WTC11 (cell line): ENCODE results near the gene OR6A2. TPM values are rescaled to one million over a fixed set of nuclear protein-coding genes. Genes with fewer than 3 reads are reported as not detected.

Experiments
- ATAC-seq: fragments of 200-7000 bp; cut with Tn5 transposase; 2 replicates; pipeline ENCODE4 v1.10.0; 2021; ENCODE audit warnings: mild to moderate bottlenecking, moderate library complexity
- CTCF ChIA-PET: fragments of 300-600 bp; sonication (Branson Sonifier 250); formaldehyde crosslinking; loops from one replicate; lab custom pipeline; 2021; ENCODE audit warnings: antibody characterized with exemption; lab: Charles Lee
- POLR2A ChIA-PET: fragments of 350-600 bp; sonication (Branson Sonifier 250); formaldehyde crosslinking; loops from one replicate; lab custom pipeline; 2021; ENCODE audit warnings: antibody characterized with exemption; lab: Charles Lee
- DNase-seq: peaks from one replicate; pipeline ENCODE4 v3.0.0; 2021; ENCODE audit warnings: low spot score
- H3K27ac Mint-ChIP-seq: 2 replicates; pipeline ENCODE4 v1.8.0; 2021; ENCODE audit warnings: mixed read lengths
- H3K27me3 Mint-ChIP-seq: 2 replicates; pipeline ENCODE4 v1.8.0; 2021; ENCODE audit warnings: low read depth, mild to moderate bottlenecking, moderate library complexity, mixed read lengths
- H3K36me3 Mint-ChIP-seq: 2 replicates; pipeline ENCODE4 v1.8.0; 2021; ENCODE audit warnings: mixed read lengths
- H3K4me1 Mint-ChIP-seq: 2 replicates; pipeline ENCODE4 v1.8.0; 2022; ENCODE audit warnings: mixed read lengths
- H3K4me3 Mint-ChIP-seq: 2 replicates; pipeline ENCODE4 v1.8.0; 2021; ENCODE audit warnings: mild to moderate bottlenecking, moderate library complexity, mixed read lengths
- H3K9me3 Mint-ChIP-seq: 2 replicates; pipeline ENCODE4 v1.8.0; 2021; ENCODE audit warnings: mixed read lengths
- CBFB ChIP-seq: sonication (generic); formaldehyde crosslinking; IDR thresholded peaks from 2 replicates; pipeline ENCODE4 v1.8.1; 2022; ENCODE audit warnings: mild to moderate bottlenecking, low read depth, missing genetic modification reagents
- CDX4 ChIP-seq: fragments of 250-450 bp; sonication (Bioruptor Pico); IDR thresholded peaks from 2 replicates; pipeline ENCODE4 v1.9.0; 2021; ENCODE audit warnings: moderate library complexity, mild to moderate bottlenecking, inconsistent platforms, borderline replicate concordance
- CREB1 ChIP-seq: sonication (generic); formaldehyde crosslinking; IDR thresholded peaks from 2 replicates; pipeline ENCODE4 v1.8.0; 2023; ENCODE audit warnings: mild to moderate bottlenecking, missing genetic modification reagents
- CREM ChIP-seq: sonication (generic); formaldehyde crosslinking; IDR thresholded peaks from 2 replicates; pipeline ENCODE4 v1.8.1; 2022; ENCODE audit warnings: mild to moderate bottlenecking, missing genetic modification reagents, moderate library complexity
- FOXK1 ChIP-seq: sonication (generic); formaldehyde crosslinking; IDR thresholded peaks from 2 replicates; pipeline ENCODE4 v1.8.0; 2022; ENCODE audit warnings: mild to moderate bottlenecking, moderate library complexity, missing genetic modification reagents
- GABPB1 ChIP-seq: sonication (generic); formaldehyde crosslinking; IDR thresholded peaks from 2 replicates; pipeline ENCODE4 v1.8.1; 2023; ENCODE audit warnings: mild to moderate bottlenecking, missing genetic modification reagents
- GRHL2 ChIP-seq: fragments of 250-450 bp; sonication (Bioruptor Pico); IDR thresholded peaks from 2 replicates; pipeline ENCODE4 v1.8.0; 2022; ENCODE audit warnings: mild to moderate bottlenecking, moderate library complexity; ENCODE audit not compliant: insufficient replicate concordance, severe bottlenecking
- JAZF1 ChIP-seq: fragments of 250-450 bp; sonication (Bioruptor Pico); IDR thresholded peaks from 2 replicates; pipeline ENCODE4 v1.9.0; 2021; ENCODE audit warnings: moderate library complexity, mild to moderate bottlenecking, inconsistent platforms
- NR1H2 ChIP-seq: sonication (generic); formaldehyde crosslinking; IDR thresholded peaks from 2 replicates; pipeline ENCODE4 v1.9.0; 2021; ENCODE audit warnings: mild to moderate bottlenecking, moderate library complexity, missing genetic modification reagents
- NR2C2 ChIP-seq: sonication (generic); formaldehyde crosslinking; IDR thresholded peaks from 2 replicates; pipeline ENCODE4 v1.8.0; 2022; ENCODE audit warnings: mild to moderate bottlenecking, missing genetic modification reagents
- RORB ChIP-seq: fragments of 250-450 bp; sonication (Bioruptor Pico); IDR thresholded peaks from 2 replicates; pipeline ENCODE4 v1.9.0; 2021; ENCODE audit warnings: mild to moderate bottlenecking
- SP1 ChIP-seq: sonication (generic); formaldehyde crosslinking; conservative IDR thresholded peaks from 2 replicates; pipeline ENCODE4 v1.8.1; 2022; ENCODE audit warnings: missing genetic modification reagents
- TEAD1 ChIP-seq: sonication (generic); formaldehyde crosslinking; IDR thresholded peaks from 2 replicates; pipeline ENCODE4 v1.8.0; 2022; ENCODE audit warnings: mild to moderate bottlenecking, missing genetic modification reagents
- ZNF121 ChIP-seq: sonication (generic); formaldehyde crosslinking; IDR thresholded peaks from 2 replicates; pipeline ENCODE4 v1.8.0; 2023; ENCODE audit warnings: missing genetic modification reagents
- ZNF232 ChIP-seq: sonication (generic); formaldehyde crosslinking; IDR thresholded peaks from 2 replicates; pipeline ENCODE4 v1.8.0; 2022; ENCODE audit warnings: mild to moderate bottlenecking, missing genetic modification reagents
- ZNF281 ChIP-seq: sonication (generic); formaldehyde crosslinking; IDR thresholded peaks from 2 replicates; pipeline ENCODE4 v1.8.0; 2023; ENCODE audit warnings: mild to moderate bottlenecking, missing genetic modification reagents
- ZNF317 ChIP-seq: sonication (generic); formaldehyde crosslinking; IDR thresholded peaks from 2 replicates; pipeline ENCODE4 v1.8.1; 2023; ENCODE audit warnings: low read depth, mild to moderate bottlenecking, moderate library complexity, missing genetic modification reagents, borderline replicate concordance
- ZNF425 ChIP-seq: fragments of 250-450 bp; sonication (Bioruptor Pico); conservative IDR thresholded peaks from 2 replicates; pipeline ENCODE4 v1.9.0; 2021; ENCODE audit warnings: mild to moderate bottlenecking
- total RNA-seq: library from RNA; stranded (reverse); gene quantifications from 3 replicates; pipeline ENCODE4 v1.2.3, GENCODE V29; 2021
- TF ChIP-seq, protein P1 (sequence below): fragments of 250-450 bp; sonication (Bioruptor Pico); IDR thresholded peaks from 2 replicates; pipeline ENCODE4 v1.9.0; 2021; ENCODE audit warnings: mild to moderate bottlenecking
- TF ChIP-seq, protein P2 (sequence below): fragments of 250-450 bp; sonication (Bioruptor Pico); IDR thresholded peaks from 2 replicates; pipeline ENCODE4 v1.9.0; 2021; ENCODE audit warnings: mild to moderate bottlenecking, borderline replicate concordance
- TF ChIP-seq, protein P3 (sequence below): sonication (generic); formaldehyde crosslinking; IDR thresholded peaks from 2 replicates; pipeline ENCODE4 v1.8.0; 2022; ENCODE audit warnings: mild to moderate bottlenecking, missing genetic modification reagents
- TF ChIP-seq, protein P4 (sequence below): sonication (generic); formaldehyde crosslinking; IDR thresholded peaks from 2 replicates; pipeline ENCODE4 v1.8.1; 2022; ENCODE audit warnings: low read depth, missing genetic modification reagents, borderline replicate concordance

Gene OR6A2
- total RNA-seq, 1 experiment from 2014 or later, result 0.07 TPM

GRCh38 chr11:6745465-6746015 is 53.9 kb downstream of the OR6A2 start:
- H3K9me3 Mint-ChIP-seq, result no peaks in the 10 kb centered on the region
- no peak overlapping the region for H3K27ac Mint-ChIP-seq
- H3K4me1 Mint-ChIP-seq, result no peaks in the 10 kb centered on the region
- H3K36me3 Mint-ChIP-seq, result no peaks in the 10 kb centered on the region
- ChIA-PET CTCF (interaction anchor here (0.6 to 4.1 kb wide), 5 partner anchors 8 to 949 kb away, joined by 3 to 55 read pairs (median 5); no protein-coding TSS in a partner anchor), POLR2A (no interaction called here)
- no peak overlapping the region for H3K4me3 Mint-ChIP-seq
- TF ChIP-seq JAZF1 (no peak), RORB (CRISPR knock-in tag) (no peak), NR1H2 (no peak), ZNF317 (CRISPR knock-in tag) (no peak), TEAD1 (CRISPR knock-in tag) (no peak), FOXK1 (CRISPR knock-in tag) (no peak), ZNF232 (no peak), CDX4 (CRISPR knock-in tag) (no peak), ZNF121 (CRISPR knock-in tag) (no peak), SP1 (CRISPR knock-in tag) (no peak)
- TF ChIP-seq, protein P1, sequence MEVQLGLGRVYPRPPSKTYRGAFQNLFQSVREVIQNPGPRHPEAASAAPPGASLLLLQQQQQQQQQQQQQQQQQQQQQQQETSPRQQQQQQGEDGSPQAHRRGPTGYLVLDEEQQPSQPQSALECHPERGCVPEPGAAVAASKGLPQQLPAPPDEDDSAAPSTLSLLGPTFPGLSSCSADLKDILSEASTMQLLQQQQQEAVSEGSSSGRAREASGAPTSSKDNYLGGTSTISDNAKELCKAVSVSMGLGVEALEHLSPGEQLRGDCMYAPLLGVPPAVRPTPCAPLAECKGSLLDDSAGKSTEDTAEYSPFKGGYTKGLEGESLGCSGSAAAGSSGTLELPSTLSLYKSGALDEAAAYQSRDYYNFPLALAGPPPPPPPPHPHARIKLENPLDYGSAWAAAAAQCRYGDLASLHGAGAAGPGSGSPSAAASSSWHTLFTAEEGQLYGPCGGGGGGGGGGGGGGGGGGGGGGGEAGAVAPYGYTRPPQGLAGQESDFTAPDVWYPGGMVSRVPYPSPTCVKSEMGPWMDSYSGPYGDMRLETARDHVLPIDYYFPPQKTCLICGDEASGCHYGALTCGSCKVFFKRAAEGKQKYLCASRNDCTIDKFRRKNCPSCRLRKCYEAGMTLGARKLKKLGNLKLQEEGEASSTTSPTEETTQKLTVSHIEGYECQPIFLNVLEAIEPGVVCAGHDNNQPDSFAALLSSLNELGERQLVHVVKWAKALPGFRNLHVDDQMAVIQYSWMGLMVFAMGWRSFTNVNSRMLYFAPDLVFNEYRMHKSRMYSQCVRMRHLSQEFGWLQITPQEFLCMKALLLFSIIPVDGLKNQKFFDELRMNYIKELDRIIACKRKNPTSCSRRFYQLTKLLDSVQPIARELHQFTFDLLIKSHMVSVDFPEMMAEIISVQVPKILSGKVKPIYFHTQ (CRISPR knock-in tag), result no peak
- TF ChIP-seq, protein P2, sequence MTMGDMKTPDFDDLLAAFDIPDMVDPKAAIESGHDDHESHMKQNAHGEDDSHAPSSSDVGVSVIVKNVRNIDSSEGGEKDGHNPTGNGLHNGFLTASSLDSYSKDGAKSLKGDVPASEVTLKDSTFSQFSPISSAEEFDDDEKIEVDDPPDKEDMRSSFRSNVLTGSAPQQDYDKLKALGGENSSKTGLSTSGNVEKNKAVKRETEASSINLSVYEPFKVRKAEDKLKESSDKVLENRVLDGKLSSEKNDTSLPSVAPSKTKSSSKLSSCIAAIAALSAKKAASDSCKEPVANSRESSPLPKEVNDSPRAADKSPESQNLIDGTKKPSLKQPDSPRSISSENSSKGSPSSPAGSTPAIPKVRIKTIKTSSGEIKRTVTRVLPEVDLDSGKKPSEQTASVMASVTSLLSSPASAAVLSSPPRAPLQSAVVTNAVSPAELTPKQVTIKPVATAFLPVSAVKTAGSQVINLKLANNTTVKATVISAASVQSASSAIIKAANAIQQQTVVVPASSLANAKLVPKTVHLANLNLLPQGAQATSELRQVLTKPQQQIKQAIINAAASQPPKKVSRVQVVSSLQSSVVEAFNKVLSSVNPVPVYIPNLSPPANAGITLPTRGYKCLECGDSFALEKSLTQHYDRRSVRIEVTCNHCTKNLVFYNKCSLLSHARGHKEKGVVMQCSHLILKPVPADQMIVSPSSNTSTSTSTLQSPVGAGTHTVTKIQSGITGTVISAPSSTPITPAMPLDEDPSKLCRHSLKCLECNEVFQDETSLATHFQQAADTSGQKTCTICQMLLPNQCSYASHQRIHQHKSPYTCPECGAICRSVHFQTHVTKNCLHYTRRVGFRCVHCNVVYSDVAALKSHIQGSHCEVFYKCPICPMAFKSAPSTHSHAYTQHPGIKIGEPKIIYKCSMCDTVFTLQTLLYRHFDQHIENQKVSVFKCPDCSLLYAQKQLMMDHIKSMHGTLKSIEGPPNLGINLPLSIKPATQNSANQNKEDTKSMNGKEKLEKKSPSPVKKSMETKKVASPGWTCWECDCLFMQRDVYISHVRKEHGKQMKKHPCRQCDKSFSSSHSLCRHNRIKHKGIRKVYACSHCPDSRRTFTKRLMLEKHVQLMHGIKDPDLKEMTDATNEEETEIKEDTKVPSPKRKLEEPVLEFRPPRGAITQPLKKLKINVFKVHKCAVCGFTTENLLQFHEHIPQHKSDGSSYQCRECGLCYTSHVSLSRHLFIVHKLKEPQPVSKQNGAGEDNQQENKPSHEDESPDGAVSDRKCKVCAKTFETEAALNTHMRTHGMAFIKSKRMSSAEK, result no peak
- no peaks in the 10 kb centered on the region for H3K27me3 Mint-ChIP-seq
- DNase-seq, result no peak
- ATAC-seq, result no peak

DNA sequence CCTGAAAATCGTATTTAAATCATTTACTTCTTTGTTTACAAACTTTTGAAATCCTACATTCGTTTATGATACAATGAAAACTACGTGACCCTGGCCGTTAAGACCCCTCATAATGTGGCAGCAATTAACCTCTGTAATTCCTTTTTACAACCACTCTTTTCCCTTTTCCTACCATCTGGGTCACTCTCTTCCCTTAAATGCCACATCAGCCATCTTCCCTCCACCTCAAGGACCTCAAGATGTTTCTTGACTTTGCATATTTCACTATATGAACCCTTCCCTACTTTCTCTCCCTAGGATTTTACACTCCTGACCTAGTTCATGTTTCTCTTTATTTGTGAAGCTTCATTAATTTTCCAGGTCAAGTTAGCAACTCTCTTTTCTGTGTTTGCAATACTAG is 54.5 kb downstream of the OR6A2 start:
- ChIA-PET POLR2A (no interaction called here), CTCF (interaction anchor here (1.4 to 4.1 kb wide), 2 partner anchors 11 to 39 kb away, joined by 5 to 55 read pairs; no protein-coding TSS in a partner anchor)
- no peaks in the 10 kb centered on the region for H3K4me1 Mint-ChIP-seq
- ATAC-seq (no peak), DNase-seq (no peak)
- no peak overlapping the region for H3K27ac Mint-ChIP-seq
- H3K4me3 Mint-ChIP-seq, result no peak overlapping the region
- no peaks in the 10 kb centered on the region for H3K36me3 Mint-ChIP-seq
- no peaks in the 10 kb centered on the region for H3K27me3 Mint-ChIP-seq
- H3K9me3 Mint-ChIP-seq, result no peaks in the 10 kb centered on the region
- TF ChIP-seq ZNF425 (CRISPR knock-in tag) (no peak), GABPB1 (CRISPR knock-in tag) (no peak), CREM (CRISPR knock-in tag) (no peak), NR1H2 (no peak), CREB1 (no peak), CBFB (no peak), ZNF281 (CRISPR knock-in tag) (no peak), GRHL2 (CRISPR knock-in tag) (no peak), NR2C2 (CRISPR knock-in tag) (no peak)
- TF ChIP-seq, protein P3, sequence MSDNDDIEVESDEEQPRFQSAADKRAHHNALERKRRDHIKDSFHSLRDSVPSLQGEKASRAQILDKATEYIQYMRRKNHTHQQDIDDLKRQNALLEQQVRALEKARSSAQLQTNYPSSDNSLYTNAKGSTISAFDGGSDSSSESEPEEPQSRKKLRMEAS (CRISPR knock-in tag), result no peak
- TF ChIP-seq, protein P4, sequence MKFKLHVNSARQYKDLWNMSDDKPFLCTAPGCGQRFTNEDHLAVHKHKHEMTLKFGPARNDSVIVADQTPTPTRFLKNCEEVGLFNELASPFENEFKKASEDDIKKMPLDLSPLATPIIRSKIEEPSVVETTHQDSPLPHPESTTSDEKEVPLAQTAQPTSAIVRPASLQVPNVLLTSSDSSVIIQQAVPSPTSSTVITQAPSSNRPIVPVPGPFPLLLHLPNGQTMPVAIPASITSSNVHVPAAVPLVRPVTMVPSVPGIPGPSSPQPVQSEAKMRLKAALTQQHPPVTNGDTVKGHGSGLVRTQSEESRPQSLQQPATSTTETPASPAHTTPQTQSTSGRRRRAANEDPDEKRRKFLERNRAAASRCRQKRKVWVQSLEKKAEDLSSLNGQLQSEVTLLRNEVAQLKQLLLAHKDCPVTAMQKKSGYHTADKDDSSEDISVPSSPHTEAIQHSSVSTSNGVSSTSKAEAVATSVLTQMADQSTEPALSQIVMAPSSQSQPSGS (CRISPR knock-in tag), result no peak
